ENCODE measurements around the gene HYDIN.
"Not testable (repeated sequence)": the region's sequence is repeated elsewhere in the genome, so short reads cannot be mapped to it uniquely, and the experiment has no call there.

- not testable (repeated sequence) for TF ChIP-seq CTCF, POLR2AphosphoS5, POLR2A, EP300 (IDR thresholded peaks at IDR 0.05)
Measured at GRCh38 chr16:71015419-71015818, 215.1 kb downstream of the HYDIN start.

Measured in gastroesophageal sphincter (tissue), 3 donors.